Sigmoid colon (tissue), 4 donors: ENCODE data around the gene CACNA2D3.

Experiments
- CTCF ChIP-seq, 4 experiments: fragments of 450-650 bp in 3 of 4; fragments of 200-600 bp in 1 of 4; IDR thresholded peaks; one replicate each; pipeline ENCODE4 v1.5.1; 2016 to 2019; ENCODE audit warnings: antibody characterized with exemption in 4 of 4, mild to moderate bottlenecking in 3 of 4, moderate library complexity in 2 of 4
- EP300 ChIP-seq, 4 donors: sonication (generic); formaldehyde crosslinking; IDR thresholded peaks; one replicate each; pipeline ENCODE4 v1.6.1; 2017; ENCODE audit warnings: antibody characterized with exemption in 4 of 4
- POLR2A ChIP-seq, 2 donors: fragments of 450-650 bp; IDR thresholded peaks; one replicate each; pipeline ENCODE4 v1.6.1; 2016; ENCODE audit warnings: antibody characterized with exemption in 2 of 2, mild to moderate bottlenecking in 2 of 2, moderate library complexity in 2 of 2
- POLR2AphosphoS5 ChIP-seq, 4 donors: sonication (generic); formaldehyde crosslinking; IDR thresholded peaks; one replicate each; pipeline ENCODE4 v1.6.1; 2017; ENCODE audit warnings: antibody characterized with exemption in 4 of 4

DNA sequence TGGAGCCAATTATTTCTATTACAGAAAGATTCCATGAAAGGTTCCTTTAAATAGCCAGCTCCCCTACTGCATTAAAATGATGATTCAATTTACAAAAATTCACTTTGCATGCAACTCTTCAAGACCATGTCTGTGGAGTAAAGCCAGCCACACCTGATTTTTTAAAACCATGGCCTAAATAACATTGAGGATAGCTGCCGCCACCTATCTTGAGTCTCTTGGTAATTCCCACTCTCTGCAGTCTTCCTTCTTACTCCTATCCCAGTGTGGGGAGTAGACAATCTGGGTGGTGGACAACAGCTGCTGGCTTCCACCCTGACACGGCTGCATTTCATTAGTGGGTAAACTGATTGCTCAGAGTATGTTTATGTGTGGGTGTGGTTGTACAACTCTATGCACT is 794.8 kb downstream of the CACNA2D3 start:
- TF ChIP-seq CTCF (IDR thresholded peaks at IDR 0.05) (no peak), POLR2AphosphoS5 (IDR thresholded peaks at IDR 0.05) (no peak), POLR2A (IDR thresholded peaks at IDR 0.05) (no peak), EP300 (IDR thresholded peaks at IDR 0.05) (no peak)
